HG03025 (cell line): ENCODE measurements around the gene CIRBP.

ENCODE experiments used
- ATAC-seq: cut with Tn5 transposase; IDR thresholded peaks from one replicate; pipeline ENCODE4 v1.9.1; 2021; ENCODE audit warnings: mild to moderate bottlenecking, moderate library complexity; ENCODE audit not compliant: unreplicated experiment, low FRiP score

CIRBP gene

DNA sequence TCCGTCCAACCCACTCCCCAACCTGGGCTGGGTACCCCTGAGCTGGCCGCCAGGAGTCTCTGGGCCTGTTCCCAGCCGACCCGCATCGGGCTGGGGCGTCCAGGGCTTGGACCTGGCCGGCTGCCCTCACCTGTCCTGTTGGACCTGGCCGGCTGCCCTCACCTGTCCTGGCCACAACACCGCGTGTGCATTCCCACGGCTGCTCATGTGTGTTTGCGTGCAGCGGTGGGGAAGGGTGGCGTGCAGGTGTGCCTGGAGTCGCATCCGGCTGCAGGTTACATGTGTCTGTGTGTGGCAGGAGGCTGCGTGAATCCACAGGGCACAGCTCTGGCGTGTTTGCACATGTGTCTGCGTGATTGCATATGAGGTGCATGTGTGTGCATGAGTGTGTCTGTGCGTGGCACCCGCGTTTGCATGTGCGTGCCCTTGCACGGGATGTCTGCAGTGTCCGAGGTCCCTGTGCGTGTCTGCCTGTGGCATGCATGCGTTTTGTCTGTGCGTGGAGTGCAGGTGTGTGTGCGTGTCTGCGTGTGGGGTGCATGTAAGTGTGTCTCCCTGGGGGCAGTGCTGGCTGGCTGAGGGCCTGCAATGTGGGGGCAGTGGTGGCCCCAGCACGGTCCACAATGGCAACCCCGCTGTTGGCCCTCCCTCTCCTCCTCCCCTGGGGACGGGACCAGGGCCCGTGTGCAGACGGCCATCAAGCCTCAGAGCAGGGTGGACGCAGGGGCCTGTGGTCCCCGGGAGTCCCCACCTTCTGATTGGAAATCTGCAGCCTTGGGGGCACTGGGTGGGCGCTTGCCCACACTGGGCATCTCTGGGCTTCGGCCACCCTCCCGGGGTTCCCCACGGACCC is 19.9 kb downstream of the CIRBP start:
- no peak for ATAC-seq

DNA sequence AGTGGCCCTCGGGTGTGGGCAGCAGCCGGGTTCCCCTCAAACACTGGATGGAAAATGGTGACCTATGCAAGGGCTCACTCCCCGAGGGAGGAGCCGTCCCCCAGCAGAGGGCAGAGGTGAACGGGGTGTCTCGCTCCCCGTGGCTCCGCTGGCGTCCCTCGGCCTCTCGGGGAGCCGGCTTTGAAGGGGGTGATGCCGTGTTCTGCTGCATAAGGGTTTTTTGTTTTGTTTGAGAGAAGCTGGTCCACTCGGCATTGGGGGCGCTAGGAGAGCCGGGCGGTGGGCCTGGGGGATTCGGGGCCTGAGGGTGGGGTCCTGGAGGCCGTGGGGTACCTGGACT is 20.5 kb downstream of the CIRBP start:
- ATAC-seq: no peak

DNA sequence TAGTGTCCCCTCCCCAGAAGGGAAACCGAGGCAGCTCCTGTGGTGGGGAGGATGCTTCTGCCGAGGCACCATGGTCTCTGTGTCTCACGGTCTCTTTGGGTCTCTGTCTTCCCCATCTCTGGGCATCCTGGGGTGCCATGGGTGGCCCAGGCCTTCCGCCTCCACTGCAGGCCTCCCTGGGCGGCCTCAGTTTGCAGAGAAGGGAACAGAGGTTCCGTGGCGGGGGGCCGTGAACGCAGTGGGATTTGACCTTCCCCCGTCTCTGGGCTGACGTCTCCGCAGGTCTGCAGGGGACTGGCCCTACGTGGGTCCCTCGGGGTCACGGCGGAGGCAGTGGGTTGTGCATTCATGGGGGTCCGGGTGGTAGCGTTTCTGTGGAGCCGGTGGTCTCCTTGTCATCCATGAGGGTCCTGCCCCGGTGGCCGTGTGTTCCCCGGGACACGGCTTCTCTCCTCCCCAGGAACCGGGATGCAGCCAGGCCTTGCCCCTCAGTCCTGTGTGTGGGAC is 21.1 kb downstream of the CIRBP start:
- ATAC-seq: no peak

DNA sequence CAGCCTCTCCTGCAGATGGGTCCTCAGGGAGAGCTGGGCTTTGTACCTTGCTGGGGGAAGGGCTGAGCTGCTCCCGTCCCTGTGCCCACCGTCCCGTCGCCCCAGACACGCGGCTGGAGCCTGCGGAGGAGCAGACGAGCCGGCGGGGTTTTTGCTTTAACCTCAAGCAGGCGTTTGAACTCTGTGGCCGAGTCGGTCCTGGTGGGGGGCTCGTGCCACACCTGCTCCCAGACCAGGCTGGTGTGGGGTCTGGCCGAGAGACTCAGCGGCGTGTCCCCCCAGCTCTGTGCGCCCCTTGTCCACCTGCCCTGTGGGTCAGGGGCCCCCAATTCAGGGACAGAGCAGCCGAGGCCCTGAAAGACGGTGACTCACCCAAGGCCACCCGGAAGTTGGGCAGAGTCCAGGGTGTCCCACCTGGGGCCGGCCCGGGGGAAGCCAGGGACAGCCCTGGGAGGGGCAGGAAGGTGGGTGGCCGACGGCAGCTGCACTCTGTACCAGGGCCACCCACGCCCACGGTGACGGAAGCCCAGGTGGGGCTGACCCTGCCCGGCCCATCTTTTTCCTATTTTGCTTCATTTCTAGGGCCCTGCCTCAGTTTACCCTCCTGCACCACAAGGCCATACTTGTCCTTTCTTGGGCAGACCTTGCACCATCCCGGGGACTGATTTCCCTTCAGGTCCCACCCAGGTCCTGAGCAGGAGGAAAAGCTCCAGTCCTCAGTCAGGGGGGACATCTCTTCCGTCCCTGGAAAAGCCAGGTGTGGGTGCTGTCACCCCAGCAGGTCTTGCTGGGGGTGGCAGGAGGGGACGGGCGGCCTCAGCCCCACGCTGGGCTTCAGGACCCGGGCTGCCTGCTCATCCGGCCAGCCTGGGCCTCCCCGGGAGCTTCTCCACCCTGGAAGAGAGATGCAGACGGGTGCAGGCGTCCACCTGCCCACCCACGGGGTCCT is 21.8 kb downstream of the CIRBP start:
- no peak for ATAC-seq

DNA sequence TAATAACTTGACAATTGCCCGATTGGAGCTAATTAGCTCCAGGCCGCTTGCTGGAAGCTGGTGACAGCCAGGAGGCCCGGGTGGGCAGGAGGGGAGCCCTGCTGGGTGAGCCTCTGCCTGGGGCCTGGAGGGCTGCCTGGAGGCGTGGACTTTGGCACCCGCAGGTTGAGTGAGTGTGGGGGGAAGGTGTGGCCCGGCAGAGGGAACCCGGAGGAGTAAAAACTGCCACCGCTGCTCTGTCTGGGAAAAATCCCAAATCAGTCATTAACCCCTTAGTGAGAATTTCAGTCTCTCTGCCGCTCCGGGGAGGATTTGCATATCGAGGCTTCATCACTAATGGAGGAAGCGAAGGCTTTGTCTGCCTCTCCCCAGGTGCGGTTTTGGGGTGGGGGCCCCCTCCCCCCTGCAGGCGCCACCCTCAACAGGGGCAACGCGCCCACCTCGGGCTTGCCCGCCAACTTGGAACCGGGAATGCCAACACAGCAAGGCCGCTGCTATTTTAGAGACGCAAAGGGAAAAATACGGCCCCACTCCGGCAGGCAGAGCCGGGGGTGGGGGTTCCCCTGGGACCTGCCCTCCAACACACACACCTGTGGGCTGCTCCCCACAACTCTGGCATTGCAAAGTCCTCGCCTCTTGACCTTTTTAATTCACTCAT is 22.8 kb downstream of the CIRBP start:
- ATAC-seq: no peak

DNA sequence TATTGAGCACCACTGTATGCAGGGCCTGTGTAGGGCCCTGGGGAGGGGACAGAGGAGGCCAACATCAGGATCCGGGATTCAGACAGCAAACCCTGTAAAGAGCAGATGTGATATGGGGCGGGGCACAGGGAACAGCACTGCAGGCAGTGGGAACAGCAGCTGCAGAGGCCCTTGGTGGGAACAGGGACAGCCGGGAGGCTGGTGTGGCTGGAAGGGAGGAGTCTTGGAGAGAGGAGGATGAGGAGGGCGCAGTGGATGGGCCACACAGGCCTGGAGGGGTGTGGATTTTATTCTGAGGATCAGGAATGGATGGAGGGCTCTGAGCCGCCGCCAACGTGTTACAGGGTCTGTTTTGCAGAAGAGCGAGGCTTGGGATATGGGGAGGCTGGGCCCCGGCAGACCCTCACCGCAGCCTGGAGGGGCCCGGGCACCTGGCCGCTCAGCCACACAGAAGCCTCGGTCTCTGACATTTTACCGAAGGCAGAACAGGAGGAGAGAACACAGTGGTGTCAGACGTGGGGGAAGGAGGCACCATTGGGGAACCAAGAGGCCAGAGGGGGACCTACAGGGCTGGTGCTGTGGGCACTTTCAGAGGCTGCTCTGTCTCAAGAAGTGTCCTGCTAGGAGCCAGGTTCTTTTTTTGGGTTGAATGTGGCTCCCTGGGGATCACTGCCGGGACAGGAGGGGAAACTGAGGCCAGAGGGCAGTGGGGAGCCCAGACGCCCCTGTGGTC is 23.5 kb downstream of the CIRBP start:
- ATAC-seq: no peak

DNA sequence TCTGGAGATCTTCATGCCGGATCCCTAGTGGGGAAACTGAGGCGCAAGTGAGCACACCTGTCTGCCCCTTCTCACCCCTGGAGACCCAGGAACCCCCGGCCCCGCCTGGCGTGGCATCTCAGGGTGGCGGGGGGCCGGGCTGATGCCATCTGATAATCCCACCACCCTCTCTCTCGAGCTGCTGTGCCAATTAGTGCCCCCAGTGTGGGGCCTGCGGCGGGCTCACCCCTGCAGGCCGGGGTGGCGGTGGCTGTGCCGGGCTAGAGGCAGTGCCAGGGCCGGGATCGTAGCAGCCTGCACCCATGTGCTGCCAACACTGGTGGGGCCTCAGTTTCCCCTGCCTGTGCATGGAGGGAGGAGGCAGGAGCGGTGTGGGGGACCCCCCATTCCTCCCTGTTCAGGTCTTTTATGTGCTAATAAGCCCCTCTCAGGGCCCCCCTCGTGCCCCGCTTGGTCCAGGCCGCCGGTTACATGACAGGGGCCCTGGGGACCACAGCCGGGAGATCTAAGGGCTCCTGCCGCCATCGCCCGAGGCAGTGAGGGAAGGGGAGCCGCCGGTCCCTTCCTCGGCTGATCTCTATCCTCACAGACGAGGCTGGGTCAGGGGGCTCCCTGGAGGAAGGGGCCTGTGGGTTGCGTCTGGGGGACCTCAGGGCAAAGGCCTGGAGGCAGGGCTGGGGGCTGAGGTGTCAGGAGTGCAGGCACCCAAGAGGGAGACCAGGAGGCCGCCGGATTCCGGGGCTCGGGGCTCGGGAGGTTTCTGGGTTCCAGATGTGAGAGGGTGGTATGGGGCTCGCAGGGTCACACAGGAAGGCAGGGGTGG is 24.9 kb downstream of the CIRBP start:
- no peak for ATAC-seq

DNA sequence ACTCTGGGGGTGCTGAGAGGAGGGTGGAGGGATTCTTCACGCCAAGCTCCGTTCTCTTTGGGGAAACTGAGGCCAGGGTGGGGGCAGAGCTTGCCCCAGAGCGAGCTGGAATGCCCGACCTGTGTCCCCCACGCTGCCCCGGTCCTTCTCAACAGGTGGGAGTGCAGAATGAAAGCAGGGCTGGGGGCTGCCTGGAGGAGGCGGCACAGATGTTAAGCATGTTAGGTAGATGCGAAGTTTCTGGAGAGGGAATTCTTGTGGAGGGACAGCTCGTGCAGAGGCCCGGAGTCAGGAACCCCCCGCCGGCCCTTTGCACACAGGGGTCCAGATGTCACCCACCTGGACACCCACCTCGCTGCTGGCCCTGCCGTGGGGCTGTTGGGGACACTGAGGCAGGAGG is 25.6 kb downstream of the CIRBP start:
- ATAC-seq: no peak

DNA sequence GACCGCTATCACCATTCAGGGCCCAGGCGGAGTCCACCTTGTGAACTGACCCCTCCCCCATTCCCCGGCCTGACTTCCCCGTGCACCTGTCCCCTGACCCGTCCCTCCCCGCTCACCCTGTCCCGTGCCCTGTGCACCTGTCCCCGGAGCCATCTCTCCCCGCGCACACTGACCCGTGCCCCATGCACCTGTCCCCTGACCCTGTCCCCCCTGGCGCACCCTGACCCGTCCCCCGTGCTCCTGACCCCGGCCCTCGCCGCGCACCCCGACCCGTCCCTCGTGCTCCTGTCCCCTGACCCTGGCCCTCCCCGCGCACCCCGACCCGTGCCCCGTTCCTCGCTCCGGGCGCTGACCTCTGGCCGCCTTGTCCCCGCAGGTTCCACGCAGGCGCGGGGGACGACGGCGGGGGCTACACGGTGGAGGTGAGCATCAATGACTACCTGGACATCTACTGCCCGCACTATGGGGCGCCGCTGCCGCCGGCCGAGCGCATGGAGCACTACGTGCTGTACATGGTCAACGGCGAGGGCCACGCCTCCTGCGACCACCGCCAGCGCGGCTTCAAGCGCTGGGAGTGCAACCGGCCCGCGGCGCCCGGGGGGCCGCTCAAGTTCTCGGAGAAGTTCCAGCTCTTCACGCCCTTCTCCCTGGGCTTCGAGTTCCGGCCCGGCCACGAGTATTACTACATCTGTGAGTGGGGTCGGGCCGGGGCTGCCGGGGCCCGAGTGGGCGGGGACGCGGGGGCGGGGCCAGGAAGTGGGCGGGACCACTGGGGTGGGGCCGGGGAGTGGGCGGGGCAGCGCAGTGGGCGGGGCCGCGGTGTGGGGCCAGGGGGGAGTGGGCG is 26.3 kb downstream of the CIRBP start:
- ATAC-seq: no peak

DNA sequence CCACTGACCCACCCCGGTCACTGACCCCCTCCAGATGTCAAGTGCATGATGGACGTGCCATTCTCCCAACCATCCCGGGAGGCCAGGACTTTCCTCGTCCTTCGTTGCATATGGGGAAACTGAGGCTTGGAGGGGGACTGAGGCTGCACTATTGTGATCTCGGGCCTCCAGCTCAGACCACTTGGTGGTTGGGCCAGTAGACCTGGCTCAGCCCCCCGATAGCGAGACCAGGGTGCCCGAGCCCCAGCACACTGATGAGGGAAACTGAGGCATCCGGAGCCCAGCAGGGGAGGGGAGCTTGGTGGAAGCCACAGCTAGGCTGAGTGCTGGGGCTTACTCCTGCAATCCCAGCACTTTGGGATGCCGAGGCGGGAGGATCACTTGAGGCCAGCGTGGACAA is 26.9 kb downstream of the CIRBP start:
- no peak for ATAC-seq

DNA sequence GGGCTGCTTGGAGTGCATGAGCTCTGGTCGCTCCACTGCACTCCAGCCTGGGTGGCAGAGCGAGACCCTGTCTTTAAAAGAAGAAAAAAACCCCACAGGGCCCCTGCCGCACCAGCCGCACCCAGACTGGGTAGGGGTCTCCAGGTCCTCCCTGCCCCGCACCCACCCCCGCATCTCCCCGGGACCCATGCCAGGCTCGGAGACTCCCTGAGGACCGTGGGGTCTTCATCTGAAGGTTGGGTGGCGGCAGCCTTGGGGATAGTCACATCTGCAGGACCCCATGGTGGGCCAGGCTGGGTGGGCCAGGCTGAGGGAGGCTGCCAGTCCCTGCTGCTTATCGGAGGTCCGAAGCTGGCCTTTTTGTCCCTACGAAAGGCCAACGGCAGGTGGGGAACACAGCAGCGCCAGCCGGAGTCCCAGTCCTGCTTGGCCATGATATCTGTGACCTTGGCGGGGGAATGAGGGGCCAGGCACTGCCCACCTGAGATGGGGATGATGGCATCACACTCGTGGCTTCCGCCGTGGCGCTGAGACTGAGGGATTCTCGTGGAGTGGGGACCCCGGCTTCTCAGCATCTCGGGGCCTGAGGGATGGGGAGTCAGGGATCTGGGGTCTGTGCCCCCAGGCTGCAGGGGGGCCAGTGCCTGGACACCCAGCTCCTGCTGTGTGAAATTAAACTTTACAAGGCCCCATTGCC is 27.6 kb downstream of the CIRBP start:
- ATAC-seq: no peak

DNA sequence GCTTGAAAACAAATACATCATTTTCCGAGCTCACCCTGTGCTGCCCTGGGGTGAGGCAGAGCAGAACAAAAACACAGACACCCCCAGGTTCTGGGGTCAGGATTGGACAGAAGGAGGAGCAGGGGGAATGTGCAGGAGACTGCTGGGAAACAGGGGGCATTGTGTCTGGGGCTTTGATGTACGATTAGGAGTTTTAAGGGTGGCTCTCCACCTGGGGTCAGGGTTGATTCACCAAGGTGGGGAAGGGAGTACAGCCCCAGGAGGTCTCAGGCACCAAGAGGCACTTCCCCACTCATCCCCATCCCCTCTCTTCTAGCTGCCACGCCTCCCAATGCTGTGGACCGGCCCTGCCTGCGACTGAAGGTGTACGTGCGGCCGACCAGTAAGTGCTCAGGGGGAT is 29.1 kb downstream of the CIRBP start:
- ATAC-seq: no peak

DNA sequence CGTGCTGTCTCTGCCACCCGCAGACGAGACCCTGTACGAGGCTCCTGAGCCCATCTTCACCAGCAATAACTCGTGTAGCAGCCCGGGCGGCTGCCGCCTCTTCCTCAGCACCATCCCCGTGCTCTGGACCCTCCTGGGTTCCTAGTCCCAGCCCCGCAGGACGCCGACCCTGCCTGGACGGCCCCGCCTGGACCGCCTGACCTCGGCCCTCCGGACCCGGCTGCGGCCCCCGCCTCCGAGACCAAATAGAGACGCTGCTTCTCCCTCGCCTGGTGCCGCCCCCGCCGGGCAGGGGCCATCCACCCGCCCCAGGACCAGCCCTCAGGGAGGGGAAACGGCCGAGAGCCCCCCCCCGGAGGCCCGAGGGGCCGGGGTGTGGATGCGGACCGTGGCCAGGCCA is 30.7 kb downstream of the CIRBP start:
- no peak for ATAC-seq

DNA sequence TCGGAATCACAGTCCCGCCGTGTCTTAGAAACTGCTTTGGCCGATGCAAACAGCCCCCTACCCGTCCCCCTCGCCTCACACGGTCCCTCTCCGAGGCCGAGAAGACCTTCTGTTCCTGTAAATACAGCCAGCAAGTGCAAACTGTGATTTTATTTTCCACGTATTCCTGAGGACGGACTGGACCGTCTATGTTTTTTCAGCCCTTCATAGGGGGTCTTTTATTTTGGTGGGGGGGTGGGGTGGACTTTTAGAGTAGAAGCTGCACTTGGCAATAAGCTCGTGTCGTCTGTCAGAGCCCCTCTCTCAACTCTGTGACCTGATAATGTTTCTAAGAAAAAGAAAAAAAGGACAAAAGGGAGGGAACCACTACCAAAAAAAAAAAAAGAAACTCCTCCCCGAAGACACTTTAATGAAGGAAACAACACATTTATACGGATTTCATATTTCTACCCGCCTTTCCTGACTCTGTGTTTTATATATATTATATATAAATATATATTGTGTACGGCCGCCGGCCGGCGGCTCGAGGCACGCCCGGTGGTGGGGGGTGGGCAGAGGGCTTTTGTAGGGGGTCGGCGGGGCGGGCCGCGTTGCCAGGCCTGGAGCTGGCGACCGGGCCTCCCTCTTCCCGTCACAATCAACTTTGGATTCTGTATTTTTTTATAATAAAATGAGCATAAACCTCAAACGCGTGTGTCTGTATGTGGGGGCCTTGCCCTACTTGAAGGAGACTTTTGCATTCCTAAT is 31.8 kb downstream of the CIRBP start:
- ATAC-seq: no peak

DNA sequence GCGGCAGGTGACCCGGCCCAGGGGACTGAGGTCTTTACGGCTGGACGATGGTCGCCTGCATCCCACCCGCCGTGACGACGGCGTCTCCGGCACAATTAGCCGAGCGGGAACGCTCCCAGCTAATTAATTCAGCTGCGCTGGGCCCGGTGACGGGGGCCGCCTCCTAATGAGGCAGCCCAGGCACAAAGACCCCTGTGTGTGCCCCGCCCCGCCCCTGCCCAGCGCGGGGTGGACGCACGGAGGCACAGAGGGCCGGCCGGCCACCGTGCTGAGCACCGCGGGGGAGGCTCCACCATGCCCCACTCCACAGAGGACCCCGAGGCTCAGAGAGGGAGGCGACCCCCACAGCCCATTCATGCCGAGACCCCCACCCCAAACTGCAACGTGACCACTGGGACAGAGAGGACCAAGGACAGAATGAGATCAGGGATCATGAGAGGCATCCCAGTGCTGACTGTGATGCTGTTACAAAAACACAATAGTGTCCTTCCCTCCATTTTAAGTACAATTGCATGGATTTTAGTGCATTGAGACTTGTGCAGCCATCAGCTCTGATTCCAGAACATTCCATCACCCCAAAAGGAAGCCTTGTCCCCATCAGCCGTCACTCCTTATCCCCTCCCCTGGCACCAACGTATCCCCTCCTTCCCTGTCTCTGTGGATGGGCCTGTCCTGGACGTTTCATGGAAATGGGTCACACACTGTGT is 33.6 kb downstream of the CIRBP start:
- ATAC-seq: no peak

DNA sequence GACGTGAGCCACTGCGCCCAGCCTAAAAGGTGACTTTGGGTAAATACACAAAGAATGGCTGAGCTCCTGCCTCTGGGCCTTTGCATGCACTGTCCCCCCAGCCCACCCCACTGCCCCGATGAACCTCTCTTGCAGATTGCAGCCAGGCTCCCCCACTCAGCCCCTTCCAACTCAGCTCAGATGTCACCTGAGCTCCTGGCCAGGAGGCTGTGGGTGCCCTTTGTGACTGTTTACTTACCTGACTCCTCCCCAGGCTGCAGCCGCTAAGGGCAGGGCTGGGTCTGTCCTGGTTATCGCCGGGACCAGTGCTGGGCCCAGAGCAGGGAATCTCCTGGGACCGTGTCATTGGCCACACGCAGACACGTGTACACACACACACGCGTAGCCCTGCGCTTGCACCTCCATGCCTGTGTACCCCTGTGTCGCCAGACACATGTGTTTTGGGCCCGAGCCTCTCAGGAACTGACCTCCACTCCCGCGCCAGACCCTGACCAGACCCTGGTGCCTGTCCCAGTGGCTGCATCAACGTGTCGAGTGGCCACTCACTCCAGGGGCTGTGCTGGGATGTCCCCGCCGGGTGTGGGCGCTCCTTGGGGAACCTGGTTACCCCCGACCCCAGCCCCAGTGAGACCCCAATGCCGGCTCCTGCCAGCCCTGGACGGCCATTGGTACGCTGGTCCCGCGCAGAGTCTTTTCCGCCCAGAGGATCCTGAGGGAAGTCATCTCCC is 35.2 kb downstream of the CIRBP start:
- ATAC-seq: no peak
